GM19455 (cell line): ENCODE results near the gene KCTD17.

Source experiments
- ATAC-seq: cut with Tn5 transposase; IDR thresholded peaks from one replicate; pipeline ENCODE4 v1.9.1; 2021; ENCODE audit not compliant: unreplicated experiment

KCTD17 gene

DNA sequence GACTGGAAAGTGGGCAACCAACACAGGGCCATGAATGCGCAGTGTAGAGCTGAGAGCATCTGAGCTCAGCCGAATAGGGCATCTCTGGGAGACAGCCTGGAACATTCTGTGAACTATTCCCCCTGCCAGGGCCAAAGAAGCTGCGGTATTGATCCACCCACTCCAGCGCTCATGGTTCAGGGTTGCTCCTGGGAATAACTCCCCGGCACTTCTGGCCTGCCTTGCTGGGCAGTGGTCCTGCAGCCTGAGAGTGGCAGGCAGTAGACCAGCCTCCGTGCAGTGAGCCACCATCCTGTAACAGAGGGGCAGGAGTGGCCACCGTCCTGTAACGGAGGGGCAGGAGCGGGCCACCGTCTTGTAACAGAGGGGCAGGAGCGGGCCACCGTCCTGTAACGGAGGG lies 45.8 kb downstream of the KCTD17 start:
- no peak for ATAC-seq

GRCh38 chr22:37098976-37099591 lies 47.5 kb downstream of the KCTD17 start:
- ATAC-seq, result no peak

DNA sequence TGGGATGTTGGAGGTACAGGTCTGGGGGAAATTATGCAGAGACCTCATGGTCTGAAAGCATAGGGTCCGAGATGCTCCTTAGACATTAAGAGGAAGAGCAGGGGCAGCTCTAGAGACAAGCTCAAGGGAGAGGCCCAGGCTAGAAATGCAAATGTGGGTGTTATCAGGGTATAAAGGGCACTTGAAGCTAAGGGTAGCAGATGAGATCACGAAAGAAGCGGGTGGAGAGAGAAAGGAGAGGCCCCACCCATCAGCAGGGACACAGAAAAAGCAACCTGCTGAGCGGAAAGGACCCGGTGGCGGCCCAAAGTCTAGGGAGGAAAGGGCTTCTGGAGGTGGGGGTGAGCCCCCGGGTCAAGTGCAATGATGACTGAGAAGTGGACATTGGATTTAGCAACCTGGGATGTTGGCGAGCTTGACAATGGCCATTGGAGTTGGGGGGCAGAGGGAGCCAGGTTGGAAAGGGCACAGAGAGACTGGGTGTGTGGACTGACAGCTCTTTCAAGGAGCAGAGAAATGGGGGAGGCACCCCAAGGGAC lies 49.1 kb downstream of the KCTD17 start:
- no peak for ATAC-seq

DNA sequence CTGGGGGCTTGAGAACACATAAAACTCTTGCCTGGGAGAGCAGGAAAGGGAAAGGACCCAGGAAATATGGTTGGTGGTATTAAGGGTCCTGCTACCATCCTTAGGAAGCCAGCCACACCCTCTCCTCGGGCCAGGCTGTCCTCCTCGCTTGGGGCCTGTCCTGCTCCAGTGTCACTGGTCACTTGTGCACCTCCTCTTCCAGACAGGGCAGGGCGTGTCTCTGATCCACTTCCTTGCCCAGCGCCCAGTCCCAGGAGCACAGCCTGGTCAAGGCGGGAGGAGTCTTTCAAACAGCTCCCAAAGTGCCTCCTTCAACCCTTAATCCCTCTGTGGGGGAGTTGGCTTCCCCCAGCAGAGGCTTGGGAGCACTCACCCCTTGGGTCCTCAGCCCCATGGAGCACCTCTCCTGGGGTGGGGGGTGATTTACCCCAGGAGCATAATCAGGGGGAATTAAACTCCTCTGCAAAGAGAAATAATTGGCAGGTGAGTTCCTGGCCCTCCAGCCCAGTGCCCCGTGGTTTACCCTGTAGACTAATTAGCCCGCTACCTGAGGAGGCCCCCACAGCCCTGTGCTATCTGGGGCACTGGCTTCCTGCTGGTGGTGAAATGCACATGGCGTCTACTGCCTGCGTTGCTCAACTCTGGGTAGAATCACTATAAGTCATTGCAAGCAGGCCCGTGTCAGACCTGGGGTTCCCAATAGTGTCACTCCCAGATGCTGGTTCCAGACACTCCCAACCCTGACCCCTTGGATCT lies 49.9 kb downstream of the KCTD17 start:
- no peak for ATAC-seq

DNA sequence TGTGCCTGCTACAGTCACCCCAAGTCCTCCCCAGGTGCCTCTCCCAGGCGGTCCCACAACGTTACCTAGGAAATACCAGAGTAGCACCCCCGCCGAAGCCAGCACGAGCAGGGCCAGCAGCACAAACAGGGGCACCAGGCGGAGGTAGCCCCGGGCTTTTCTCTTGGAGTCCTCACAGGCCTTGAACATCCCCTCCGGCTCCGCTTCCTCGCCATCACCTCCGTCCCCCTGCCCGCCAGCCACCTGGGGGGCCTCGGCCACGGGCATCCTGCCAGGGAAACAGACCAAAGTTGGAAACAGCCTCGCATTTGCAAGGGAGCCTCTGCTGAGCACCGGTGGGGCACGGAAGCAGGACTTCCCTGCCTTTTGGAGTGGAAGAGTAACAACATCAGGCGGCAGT lies 51.6 kb downstream of the KCTD17 start:
- no peak for ATAC-seq

GRCh38 chr22:37103656-37104452 lies 52.3 kb downstream of the KCTD17 start:
- ATAC-seq, result no peak

DNA sequence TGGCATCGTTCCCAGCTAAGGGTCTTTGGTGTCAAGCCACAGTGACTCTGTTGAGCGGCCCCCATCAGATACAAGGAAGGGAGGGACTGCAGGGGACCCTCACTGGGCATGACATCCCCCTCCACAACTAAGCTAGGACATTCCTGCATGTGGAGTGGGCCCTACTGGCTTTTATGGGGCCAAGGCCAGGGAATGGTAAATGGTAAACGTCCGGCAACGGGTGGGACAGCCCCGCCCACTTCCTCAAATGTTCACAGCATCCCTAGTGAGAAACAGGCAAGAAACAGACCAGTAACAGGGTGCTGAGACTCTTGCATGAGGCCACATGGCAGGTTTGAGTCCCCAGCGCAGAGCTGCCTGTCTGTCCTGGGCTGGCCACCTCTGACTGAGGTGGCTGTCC lies 53.6 kb downstream of the KCTD17 start:
- no peak for ATAC-seq

DNA sequence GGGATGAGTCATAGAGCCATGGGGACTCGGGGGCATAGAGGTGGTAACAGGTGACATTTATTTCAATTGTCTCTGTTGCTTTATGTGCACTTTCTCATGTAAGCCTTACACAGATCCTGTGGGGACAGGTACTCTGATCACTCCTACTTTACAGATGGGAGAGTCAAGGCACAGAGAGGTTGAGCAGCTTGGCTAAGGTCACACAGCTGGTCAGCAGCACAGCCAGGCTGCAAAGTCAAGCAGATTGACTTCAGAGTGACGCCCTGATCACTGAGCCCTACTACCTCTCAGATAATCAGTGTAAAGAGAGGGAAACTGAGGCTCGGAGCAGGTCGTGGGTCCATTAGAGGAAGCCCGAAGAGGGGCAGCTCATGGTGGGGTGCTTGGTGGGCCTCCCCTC lies 54.4 kb downstream of the KCTD17 start:
- no peak for ATAC-seq

DNA sequence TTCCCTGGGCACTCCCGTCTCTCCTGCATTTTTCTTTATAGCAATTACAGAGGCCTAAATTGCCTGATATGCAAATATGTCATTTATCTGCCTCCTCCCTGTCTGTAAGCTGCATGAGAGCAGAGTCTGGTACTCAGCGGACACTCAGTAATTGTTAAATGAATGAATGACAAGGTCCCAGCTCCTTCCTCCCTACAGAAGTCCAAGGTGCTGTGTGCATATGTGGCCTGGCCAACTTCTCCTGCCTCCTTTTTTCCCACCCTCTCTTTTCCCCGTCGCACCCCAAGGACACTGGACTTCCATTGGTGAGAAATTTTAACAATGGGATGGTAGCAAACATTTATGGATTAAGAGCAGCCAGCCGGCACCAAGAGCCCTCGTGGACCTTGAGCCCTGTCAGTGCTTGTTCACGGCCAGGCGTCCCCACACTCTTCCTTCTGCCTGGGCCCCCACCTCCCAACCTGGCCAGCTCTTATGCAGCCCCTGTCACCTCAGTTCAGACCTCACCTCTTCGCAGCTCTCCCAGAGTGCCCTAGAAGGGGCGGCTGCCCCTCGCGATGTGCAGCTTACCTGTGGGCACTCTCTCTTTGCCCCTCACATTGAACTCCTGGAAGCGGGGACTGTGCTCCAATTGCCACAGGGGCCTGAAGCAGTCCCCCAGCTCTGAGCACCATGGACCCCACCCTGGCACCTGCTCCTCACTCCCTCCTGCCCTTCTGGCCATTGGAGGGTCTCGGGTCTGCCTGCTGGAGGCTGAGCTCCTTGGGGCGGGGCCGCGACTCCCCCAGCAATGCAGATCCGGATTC lies 56.5 kb downstream of the KCTD17 start:
- ATAC-seq, result no peak

GRCh38 chr22:37109242-37109917 lies 57.8 kb downstream of the KCTD17 start, which contains the start of gene TMPRSS6:
TMPRSS6 (minus strand) TSS chr22:37109713; CDS start chr22:37103417, 6,296 bp downstream.
- no peak for ATAC-seq

DNA sequence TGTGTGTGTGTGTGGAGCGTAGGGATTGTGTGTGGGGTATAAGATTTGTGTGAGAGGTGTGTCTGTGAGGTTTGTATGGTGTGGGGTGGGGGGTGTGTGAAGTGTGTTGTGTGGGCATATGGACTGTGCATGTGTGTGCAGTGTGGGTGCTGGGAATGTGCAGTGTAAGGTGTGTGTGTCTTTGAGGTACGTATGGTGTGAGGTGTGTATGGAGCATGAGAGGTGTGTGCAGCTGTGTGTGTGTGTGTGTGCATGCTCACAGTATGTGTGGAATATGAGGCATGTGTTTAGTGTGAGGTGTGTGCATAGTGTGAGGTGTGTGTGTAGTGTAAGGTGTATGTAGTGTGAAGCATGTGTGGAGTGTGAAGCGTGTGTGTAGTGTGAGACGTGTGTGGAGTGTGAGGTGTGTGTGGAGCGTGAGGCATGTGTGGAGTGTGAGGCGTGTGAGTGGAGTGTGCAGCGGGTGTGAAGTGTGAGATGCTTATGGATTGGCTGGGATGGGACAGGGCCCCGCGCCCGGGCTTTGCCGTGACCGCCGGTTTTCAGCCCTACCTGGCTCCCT lies 59.7 kb downstream of the KCTD17 start:
- ATAC-seq, result no peak

GRCh38 chr22:37112084-37112728 lies 60.7 kb downstream of the KCTD17 start:
- no peak for ATAC-seq
